Suppressor macrophage (primary cell): Measurements from ENCODE around the gene SLC27A1.
"Not testable (repeated sequence)": the region's sequence is repeated elsewhere in the genome, so short reads cannot be mapped to it uniquely, and the experiment has no call there.

Source experiments
- DNase-seq, 4 experiments: peaks; one replicate each; pipeline ENCODE4 v3.0.0-alpha.2; 2020 to 2022

The SLC27A1 gene

DNA sequence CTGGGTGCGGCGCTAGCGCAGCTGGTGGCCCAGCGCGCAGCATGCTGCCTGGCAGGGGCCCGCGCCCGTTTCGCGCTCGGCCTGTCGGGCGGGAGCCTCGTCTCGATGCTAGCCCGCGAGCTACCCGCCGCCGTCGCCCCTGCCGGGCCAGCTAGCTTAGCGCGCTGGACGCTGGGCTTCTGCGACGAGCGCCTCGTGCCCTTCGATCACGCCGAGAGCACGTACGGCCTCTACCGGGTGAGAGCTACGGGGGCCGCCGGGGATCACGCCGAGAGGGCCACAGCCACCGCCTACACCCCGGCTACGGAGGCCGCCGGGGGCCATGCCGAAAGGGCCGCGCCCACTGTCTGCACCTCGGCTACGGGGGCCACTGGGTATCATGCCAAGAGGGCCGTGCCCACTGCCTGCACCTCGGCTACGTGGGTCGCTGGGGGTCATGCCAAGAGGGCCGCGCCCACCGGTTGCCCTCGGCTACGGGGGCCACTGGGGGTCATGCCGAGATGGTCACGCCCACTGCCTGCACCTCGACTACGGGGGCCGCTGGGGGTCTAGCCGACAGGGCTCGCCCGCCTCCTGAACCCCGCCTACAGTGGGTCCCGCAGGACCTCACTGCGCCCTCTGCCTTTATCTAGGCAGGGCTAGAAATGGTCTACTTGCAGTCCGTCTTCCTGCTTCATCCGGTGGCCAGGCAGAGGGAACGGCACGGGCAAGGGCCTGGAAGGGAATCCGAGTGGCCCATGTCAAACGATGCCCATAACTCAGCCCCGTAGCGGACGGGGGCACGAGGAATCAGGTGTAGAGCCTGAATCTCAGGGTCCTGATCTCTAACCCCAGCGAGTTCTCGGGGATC lies 41.6 kb downstream of the SLC27A1 start:
- peak; percentile 86 to 95 (median 92) for DNase-seq

DNA sequence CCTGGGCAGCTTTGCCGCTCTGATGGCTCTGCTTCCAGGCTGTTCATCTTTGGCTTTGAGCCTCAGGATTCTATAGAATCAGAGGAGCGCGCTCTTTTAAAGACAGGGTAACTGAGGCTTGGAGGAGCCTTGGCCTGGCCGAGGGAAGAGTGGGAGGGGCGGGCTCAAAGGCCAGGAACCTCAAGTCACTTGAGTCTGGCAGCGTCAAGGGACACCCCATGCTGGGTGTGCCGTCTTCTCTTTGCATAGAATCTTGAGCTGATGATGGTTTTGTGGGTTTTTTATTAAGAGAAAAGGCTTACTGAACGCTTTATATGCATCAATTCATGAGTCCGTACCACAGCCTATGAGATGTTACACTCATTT lies 42.2 kb downstream of the SLC27A1 start:
- peak in 3 of 4 experiments; percentile 31 to 56 (median 48) for DNase-seq

GRCh38 chr19:17515408-17516149 lies 45.3 kb downstream of the SLC27A1 start:
- DNase-seq: no peak

DNA sequence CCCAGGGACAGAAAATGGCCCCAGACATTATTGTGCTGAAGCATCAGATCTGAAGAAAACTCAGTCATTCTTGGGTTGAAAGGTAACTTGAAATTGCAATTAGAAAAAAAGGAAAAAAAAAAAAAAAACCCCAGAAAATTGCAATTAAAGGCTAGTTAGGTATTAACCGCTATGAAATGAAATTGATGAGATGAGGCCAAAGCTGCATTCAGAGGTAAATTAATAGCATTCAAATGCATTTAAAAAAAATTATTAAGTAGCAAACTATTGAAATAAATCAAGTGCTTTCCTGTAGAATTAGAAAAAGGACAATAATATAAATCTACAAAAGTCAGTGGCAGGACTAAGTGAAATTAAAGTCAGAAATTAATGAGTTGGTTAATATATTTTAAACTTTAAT lies 47.6 kb downstream of the SLC27A1 start:
- DNase-seq: no peak

GRCh38 chr19:17518654-17519053 lies 48.3 kb downstream of the SLC27A1 start:
- DNase-seq: not testable (repeated sequence)

- DNase-seq: no peak
Measured at GRCh38 chr19:17519967-17520366, 49.6 kb downstream of the SLC27A1 start.

DNA sequence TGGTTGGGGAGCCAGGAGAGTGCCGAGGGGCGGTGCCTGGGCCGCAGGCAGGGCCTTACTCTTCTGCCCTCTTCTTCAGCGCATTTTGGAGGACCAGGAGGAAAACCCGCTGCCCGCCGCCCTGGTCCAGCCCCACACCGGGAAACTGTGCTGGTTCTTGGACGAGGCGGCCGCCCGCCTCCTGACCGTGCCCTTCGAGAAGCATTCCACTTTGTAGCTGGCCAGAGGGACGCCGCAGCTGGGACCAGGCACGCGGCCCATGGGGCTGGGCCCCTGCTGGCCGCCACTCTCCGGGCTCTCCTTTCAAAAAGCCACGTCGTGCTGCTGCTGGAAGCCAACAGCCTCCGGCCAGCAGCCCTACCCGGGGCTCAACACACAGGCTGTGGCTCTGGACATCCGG lies 50.5 kb downstream of the SLC27A1 start:
- DNase-seq: no peak

DNA sequence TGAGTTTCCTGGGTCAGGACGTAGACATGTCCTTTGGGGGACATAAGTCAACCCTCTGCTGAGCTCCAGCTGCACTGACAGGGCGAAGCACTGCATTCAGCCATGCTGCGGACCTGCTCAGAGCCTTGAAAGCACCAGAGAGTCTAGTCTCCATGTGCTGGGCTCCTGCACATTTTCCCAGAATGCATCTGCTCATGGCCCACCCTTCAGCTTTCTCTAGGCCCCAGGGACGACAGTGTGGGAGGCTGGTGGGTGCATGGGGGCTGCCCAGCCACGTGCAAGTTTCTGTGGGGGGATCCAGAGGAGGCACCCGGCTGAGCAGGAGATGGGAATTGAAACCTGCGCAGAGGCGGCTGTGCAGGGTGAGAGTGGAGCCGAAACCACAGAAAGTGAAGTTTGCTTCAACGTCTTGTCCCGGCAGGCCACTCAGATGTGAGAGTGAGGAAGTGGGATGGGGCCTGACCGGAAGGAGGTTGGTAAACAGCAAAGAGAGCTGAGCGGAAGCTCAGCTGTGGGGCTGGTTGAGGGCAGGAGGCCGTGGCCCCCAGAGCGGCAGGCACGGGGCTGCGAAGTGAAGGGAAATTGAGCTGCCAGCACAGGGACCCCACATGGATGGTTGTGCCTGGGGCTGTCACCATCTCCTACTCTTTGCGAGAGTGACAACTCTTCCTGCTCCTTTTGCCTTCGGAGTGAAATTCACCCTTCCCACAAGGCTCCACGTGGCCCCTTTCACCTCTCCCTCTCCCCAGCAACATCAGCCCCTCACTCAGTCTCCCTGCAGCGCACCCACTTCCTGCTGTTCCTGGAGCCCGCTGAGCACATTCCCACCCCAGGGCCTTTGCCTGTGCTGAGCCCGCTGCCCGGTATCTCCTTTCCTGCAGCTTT lies 52.9 kb downstream of the SLC27A1 start:
- peak; percentile 80 to 93 (median 90) for DNase-seq

- DNase-seq: no peak
Measured at GRCh38 chr19:17524651-17525050, 54.3 kb downstream of the SLC27A1 start.

DNA sequence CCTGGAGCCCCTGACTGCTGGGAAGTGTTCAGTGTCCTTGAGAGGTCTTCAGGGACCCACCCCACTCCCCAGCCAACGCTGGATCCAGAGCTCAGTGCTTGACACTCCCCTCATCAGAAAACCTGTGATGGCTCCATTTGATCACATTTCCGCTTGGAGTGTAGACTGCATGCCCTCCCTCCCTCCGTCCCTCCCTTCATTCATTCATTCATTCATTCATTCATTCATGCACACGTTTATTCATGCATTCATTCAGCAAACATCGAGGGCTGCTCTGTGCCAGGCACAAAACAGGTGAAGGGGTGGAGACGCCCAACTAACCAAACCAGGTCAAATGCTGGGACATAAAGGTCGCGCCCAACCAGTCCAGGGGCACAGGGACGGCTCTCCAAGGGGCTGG lies 54.8 kb downstream of the SLC27A1 start:
- no peak for DNase-seq

GRCh38 chr19:17526922-17527321 lies 56.6 kb downstream of the SLC27A1 start:
- no peak for DNase-seq

- no peak for DNase-seq
Measured at GRCh38 chr19:17527326-17527725, 57.0 kb downstream of the SLC27A1 start.

GRCh38 chr19:17528610-17529009 lies 58.3 kb downstream of the SLC27A1 start:
- DNase-seq: no peak

- no peak for DNase-seq
Measured at GRCh38 chr19:17529239-17530158, 59.2 kb downstream of the SLC27A1 start.

DNA sequence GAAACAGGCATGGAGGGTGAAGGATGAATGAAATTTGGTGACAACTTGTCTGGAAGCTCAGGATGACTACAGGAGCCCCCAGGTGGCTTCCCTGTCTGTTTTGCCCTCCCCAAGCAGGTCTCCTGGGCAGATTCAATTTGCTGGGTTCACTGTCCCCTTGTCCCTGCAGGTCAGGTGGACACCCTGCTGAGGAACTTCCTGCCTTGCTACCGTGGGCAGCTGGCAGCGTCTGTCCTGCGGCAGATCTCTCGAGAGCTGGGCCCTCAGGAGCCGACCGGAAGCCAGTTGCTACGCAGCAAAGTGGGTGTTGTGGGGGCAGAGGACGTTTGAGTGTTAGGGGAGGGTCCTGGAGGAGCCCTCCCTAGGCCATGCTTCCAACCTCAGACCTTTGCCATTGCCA lies 60.3 kb downstream of the SLC27A1 start:
- peak in 3 of 4 experiments; percentile 40 to 60 (median 45) for DNase-seq

DNA sequence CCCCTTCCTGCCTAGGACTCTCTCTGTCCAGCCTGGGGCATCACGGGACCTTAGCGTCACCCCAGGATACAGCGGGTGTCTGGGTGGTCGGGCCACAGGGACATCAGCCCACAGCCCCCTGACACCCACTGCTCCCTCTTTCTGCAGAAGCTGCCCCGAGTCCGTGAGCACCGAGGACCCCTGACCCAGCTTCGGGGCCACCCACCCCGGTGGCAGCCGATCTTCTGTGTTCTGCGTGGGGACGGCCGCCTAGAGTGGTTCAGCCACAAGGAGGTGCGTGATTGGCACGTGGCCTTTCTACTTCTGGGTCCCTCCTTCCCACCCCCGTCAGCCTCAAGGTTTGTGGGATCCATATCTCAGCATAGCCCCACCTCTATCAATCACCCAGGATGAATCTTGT lies 61.8 kb downstream of the SLC27A1 start:
- no peak for DNase-seq

- DNase-seq: no peak
Measured at GRCh38 chr19:17532557-17532956, 62.2 kb downstream of the SLC27A1 start.

DNA sequence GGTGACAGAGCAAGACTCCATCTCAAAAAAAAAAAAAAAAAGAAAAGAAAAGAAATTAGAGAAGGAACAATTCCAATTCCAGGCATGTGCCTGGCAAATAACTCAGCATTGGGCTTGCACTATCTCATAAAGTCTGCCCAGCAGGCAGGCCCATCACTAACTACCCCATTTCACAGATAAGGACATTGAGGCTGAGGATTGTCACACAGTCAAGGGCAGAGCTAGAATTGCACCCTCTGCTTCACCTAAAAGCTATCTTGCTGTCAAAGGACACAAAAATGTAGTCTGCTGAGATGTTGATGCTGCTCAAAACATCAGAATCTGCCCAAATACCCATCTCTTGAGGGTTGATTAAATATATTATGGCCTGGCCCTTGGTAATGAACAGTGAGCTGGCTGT lies 64.4 kb downstream of the SLC27A1 start:
- DNase-seq: no peak

DNA sequence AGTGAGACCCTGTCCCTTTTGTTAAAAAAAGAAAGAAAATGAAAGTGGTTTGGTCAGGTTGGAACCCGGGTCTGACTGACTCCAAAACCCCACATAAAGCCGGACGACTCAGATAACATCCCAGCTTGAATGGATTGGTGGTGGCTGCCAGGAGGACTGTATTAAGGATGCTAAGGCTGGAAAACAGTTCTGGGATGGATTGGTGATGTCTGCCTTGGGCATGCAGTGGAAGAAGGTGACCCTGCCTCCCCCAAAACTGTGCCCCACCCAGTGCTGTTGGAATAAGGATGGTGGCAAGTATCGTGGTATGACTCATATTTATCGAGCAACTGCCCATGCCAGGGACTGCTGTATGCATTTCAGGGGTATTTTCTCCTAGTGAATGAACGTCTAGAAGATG lies 66.6 kb downstream of the SLC27A1 start:
- no peak for DNase-seq

DNA sequence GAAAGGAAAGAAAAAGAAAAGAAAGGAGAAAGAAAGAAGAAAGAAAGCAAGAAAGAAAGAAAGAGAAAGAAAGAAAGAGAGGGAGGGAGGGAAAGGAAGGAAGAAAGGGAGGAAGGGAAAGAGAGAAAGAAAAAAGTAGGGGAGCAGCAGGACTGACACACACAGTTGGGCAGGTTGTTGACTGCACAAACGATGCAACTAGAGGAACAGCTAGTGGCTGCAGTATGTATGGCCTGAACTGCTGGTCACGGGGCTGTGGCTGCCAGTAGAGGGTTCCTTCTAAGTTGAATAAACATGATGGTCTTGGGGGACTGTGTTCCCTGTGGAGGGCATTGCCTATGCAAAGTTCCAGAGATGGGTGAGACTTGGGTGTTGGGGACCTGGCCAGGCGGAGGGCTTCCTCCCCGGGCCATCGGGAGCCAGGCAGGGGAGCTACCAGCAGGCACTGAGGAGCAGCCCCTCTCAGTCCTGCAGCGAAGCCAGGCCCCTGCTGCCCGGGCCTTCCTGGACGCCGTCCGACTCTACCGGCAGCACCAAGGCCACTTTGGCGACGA lies 68.4 kb downstream of the SLC27A1 start:
- DNase-seq: peak; percentile 25 to 64 (median 45)
